ENCODE results near the gene AWAT2.
"Not testable (repeated sequence)": the region's sequence is repeated elsewhere in the genome, so short reads cannot be mapped to it uniquely, and the experiment has no call there.

Gene AWAT2

DNA sequence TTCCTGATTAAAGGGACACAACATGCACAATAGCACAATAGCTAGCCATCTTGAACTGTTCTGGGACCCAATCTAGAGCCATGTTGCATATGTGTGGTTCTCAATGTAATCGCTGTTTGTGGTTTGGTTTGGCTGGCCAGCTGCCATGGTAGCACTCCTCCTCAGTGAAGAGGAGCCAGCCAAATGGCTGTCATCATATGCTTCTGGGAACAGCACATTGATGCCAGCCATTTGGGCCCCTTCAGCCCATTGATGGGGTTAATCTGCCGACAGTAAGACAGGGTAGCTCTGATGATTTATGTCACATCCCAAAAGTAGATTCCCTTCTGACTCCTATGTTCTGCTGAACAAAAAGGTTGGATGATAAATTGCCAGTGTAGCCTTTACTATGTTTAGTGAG is 48.5 kb downstream of the AWAT2 start:
- DNase-seq (ENCODE audit: low spot score) = no peak

- DNase-seq (ENCODE audit: low spot score) = not testable (repeated sequence)
Measured at GRCh38 chrX:69998299-69998698, 51.4 kb downstream of the AWAT2 start.

DNA sequence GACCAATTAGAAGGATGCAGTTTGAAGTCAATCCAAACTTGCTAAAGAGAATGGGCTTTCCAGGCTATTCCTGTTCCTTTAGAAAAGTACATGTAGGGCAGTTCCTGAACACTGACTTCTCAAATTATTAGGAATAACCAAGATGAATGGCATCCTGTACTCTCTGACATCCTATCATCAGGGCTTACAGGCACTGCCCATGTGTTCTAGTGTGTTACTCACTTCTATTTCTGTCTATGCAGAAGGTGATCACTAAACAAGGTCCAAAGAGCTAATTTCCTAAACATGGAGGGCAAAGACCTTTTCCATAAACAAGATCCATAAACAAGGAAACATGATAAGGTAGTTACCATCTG is 53.6 kb downstream of the AWAT2 start:
- DNase-seq (ENCODE audit: low spot score) = no peak

DNA sequence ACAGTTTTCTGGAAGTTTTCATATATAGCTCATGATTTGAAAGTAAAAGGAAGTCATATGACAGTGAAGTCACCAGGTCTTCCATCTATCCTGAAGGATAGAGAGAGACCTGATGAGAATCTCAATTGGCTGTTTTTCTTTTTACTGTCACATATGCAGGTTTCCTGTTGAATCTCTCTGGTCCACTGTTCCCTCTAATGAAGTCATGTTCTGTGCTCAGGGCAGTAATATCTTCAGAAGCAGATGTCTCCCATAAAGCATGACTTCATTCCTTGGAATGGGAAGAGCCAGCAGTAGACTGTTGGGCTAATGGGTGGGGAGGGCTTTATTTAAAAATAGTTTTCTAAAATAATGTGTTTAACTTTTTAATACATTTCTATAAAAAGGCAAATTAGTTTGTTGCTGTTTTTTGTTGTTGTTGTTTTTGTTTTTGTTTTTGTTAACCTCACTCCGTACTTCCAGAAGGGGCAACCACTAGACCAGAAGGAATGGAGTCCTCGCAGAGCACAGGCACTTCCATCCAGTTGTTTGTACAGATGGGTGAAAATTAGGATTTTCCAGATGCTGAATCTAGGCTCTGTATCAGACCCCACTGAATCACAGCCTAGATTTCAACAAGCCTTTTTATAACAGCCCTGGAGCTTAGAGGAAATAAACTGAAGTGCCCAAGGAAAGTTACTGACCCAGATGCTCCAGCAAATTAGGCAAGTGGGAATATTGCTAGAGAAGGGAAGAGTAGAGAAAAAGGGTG is 54.2 kb downstream of the AWAT2 start:
- DNase-seq (ENCODE audit: low spot score) = no peak

GRCh38 chrX:69993494-69993893 is 56.2 kb downstream of the AWAT2 start:
- no peak for DNase-seq (ENCODE audit: low spot score)

DNA sequence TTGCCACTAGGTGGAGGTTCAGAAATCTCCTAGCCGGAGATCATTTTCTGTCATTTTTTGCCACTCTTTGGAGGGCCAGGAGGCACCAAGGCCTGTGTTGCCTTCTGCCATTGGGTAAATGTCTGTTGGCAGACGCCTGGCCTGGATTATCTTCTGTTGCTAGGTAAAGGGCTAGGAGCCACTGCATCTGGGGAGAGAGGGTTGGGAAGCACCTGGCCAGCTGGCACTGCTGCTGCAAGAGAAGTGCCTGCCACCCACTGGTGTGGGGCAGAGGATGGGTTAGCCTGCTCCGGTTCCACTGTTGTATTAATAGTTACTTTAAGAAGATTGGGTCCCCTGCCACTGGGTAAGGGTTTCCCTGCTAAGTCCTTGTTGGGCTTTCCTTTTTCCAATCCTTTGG is 58.1 kb downstream of the AWAT2 start:
- DNase-seq (ENCODE audit: low spot score) = no peak

Measured in RKO (cell line).